ENCODE data around the gene ARMH1.

The ARMH1 gene

GRCh38 chr1:44636688-44637598 lies 37.6 kb upstream of the ARMH1 start:
- Histone ChIP-seq H3F3A (ENCODE audit: control insufficient read depth, insufficient read depth) (no peaks in the 10 kb centered on the region), H3K4me3 (ENCODE audit: low read length) (no peak overlapping the region), H3K36me3 (ENCODE audit: control insufficient read depth, low read length) (peaks cover 91% of the 10 kb centered on the region), H3K79me2 (ENCODE audit: control insufficient read depth, low read length) (peaks cover 36% of the 10 kb centered on the region), H3K4me1 (ENCODE audit: control insufficient read depth, low read length) (peaks cover 18% of the 10 kb centered on the region), H3K9me3 (ENCODE audit: control insufficient read depth, insufficient read depth, low read length) (no peaks in the 10 kb centered on the region), H3K27ac (ENCODE audit: low read depth, low read length) (no peak overlapping the region), H3K4me2 (ENCODE audit: low read length) (no peak overlapping the region), H3K27me3 (ENCODE audit: control insufficient read depth, low read length) (no peaks in the 10 kb centered on the region), H3K9me2 (replicated peaks; ENCODE audit: control insufficient read depth, low read length) (no peaks in the 10 kb centered on the region), H4K20me1 (ENCODE audit: control insufficient read depth, insufficient read depth, low read depth, low read length) (0 out of 2 replicates have a peak, but pooled peaks cover 4% of the 10 kb centered on the region)
- no peak for TF ChIP-seq EZH2phosphoT487 (IDR thresholded peaks at IDR 0.05; ENCODE audit: borderline replicate concordance, low read length)
- TF ChIP-seq, protein P1, sequence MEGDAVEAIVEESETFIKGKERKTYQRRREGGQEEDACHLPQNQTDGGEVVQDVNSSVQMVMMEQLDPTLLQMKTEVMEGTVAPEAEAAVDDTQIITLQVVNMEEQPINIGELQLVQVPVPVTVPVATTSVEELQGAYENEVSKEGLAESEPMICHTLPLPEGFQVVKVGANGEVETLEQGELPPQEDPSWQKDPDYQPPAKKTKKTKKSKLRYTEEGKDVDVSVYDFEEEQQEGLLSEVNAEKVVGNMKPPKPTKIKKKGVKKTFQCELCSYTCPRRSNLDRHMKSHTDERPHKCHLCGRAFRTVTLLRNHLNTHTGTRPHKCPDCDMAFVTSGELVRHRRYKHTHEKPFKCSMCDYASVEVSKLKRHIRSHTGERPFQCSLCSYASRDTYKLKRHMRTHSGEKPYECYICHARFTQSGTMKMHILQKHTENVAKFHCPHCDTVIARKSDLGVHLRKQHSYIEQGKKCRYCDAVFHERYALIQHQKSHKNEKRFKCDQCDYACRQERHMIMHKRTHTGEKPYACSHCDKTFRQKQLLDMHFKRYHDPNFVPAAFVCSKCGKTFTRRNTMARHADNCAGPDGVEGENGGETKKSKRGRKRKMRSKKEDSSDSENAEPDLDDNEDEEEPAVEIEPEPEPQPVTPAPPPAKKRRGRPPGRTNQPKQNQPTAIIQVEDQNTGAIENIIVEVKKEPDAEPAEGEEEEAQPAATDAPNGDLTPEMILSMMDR (IDR thresholded peaks at IDR 0.05; ENCODE audit: low read depth, low read length, poor library complexity, severe bottlenecking) = no peak

DNA sequence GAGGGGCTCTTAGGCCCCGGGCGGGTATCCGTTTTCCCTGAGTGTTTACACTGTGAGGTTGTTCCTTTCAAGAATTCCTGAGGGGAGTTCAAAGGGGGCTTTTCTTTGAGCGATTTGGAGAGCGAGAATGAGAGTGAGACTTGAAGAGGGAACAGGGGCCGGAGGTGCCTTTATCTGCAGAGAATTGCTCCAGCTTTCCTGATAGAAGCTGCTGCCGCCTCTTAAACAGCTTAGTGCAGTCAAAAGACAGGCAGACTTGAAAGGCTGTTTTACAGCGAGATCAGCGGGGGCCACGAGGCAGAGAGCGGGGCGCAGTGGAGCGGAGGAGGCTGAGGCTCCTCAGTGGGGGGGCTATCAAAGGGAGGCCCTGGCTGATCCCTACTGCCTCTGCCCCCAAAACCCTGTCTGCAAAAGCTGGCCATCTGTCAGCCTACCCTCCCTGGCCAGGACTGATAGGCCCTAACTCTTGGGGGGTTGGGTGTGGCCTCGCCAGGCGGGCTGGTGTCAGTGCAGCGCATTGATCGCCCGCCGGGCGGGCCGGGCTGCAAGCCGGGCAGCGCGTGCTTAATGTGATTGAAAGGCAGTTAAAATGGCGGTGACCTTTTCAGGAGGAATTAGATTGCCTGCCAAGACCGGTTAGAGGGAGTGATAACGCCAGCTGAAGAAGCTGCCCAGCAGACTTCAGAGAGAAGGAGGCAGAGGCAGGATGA lies 36.7 kb upstream of the ARMH1 start:
- H4K20me1 ChIP-seq (ENCODE audit: control insufficient read depth, insufficient read depth, low read depth, low read length) = 0 out of 2 replicates have a peak, but pooled peaks cover 2% of the 10 kb centered on the region
- H3K4me3 ChIP-seq (ENCODE audit: low read length) = no peak overlapping the region
- H3K27me3 ChIP-seq (ENCODE audit: control insufficient read depth, low read length) = no peaks in the 10 kb centered on the region
- peaks cover 94% of the 10 kb centered on the region for H3K36me3 ChIP-seq (ENCODE audit: control insufficient read depth, low read length)
- H3K9me2 ChIP-seq (replicated peaks; ENCODE audit: control insufficient read depth, low read length) = no peaks in the 10 kb centered on the region
- no peaks in the 10 kb centered on the region for H3F3A ChIP-seq (ENCODE audit: control insufficient read depth, insufficient read depth)
- H3K9me3 ChIP-seq (ENCODE audit: control insufficient read depth, insufficient read depth, low read length) = no peaks in the 10 kb centered on the region
- no peak overlapping the region for H3K27ac ChIP-seq (ENCODE audit: low read depth, low read length)
- peaks cover 15% of the 10 kb centered on the region for H3K4me1 ChIP-seq (ENCODE audit: control insufficient read depth, low read length)
- H3K79me2 ChIP-seq (ENCODE audit: control insufficient read depth, low read length) = peaks cover 32% of the 10 kb centered on the region
- TF ChIP-seq, protein P1 (IDR thresholded peaks at IDR 0.05; ENCODE audit: low read depth, low read length, poor library complexity, severe bottlenecking) = no peak
- no peak for TF ChIP-seq EZH2phosphoT487 (IDR thresholded peaks at IDR 0.05; ENCODE audit: borderline replicate concordance, low read length)
- no peak overlapping the region for H3K4me2 ChIP-seq (ENCODE audit: low read length)

- Histone ChIP-seq H3K9me3 (ENCODE audit: control insufficient read depth, insufficient read depth, low read length) (no peaks in the 10 kb centered on the region), H3K4me2 (ENCODE audit: low read length) (no peak overlapping the region), H3K4me1 (ENCODE audit: control insufficient read depth, low read length) (no peaks in the 10 kb centered on the region), H3K79me2 (ENCODE audit: control insufficient read depth, low read length) (peaks cover 9% of the 10 kb centered on the region), H3K9me2 (replicated peaks; ENCODE audit: control insufficient read depth, low read length) (no peaks in the 10 kb centered on the region), H4K20me1 (ENCODE audit: control insufficient read depth, insufficient read depth, low read depth, low read length) (no peaks in the 10 kb centered on the region), H3K27ac (ENCODE audit: low read depth, low read length) (no peak overlapping the region), H3K36me3 (ENCODE audit: control insufficient read depth, low read length) (peaks cover 94% of the 10 kb centered on the region), H3F3A (ENCODE audit: control insufficient read depth, insufficient read depth) (no peaks in the 10 kb centered on the region), H3K4me3 (ENCODE audit: low read length) (no peak overlapping the region), H3K27me3 (ENCODE audit: control insufficient read depth, low read length) (no peaks in the 10 kb centered on the region)
- TF ChIP-seq, protein P1 (IDR thresholded peaks at IDR 0.05; ENCODE audit: low read depth, low read length, poor library complexity, severe bottlenecking) = no peak
- no peak for TF ChIP-seq EZH2phosphoT487 (IDR thresholded peaks at IDR 0.05; ENCODE audit: borderline replicate concordance, low read length)
Measured at GRCh38 chr1:44640200-44640853, 34.2 kb upstream of the ARMH1 start.

All from DOHH2 (cell line).